Spleen (tissue), 7 donors: ENCODE measurements around the gene ZNF593.

Source experiments
- CTCF ChIP-seq, 11 experiments: fragments of 200-600 bp in 7 of 11; fragments of 450-650 bp in 4 of 11; sonication (generic) in 4 of 11; IDR thresholded peaks in 8 of 11; conservative IDR thresholded peaks in 3 of 11; 1 replicate in 7 of 11; 2 replicates in 4 of 11; pipeline versions ENCODE4 v1.4.0 to v1.8.0; 2016 to 2021; ENCODE audit warnings: antibody characterized with exemption in 11 of 11, inconsistent platforms in 4 of 11, mild to moderate bottlenecking in 1 of 11
- POLR2A ChIP-seq, 3 donors: fragments of 450-650 bp; IDR thresholded peaks; one replicate each; pipeline ENCODE4 v1.5.1; 2017; ENCODE audit warnings: antibody characterized with exemption in 3 of 3, mild to moderate bottlenecking in 1 of 3
- donor health status: DM: no; HTN: no; CAD: no; lungs with moderate emphysema.
- donor health status: DM: no; HTN: no; CAD: no.
- donor health status: DM: no; HTN: no; CAD: no.

GRCh38 chr1:26168410-26169197 lies 1.1 kb upstream of the ZNF593 start, which contains the start of gene C1orf232:
- TF ChIP-seq POLR2A (IDR thresholded peaks at IDR 0.05) = no peak
- TF ChIP-seq CTCF (IDR thresholded peaks at IDR 0.05 in 8 of 11, conservative IDR thresholded peaks at IDR 0.05 in 3 of 11) = no peak
